ENCODE measurements around the gene MTERF1.
A peak's percentile ranks its signal among the peaks of the same experiment; 100 is the strongest.
"Not testable (repeated sequence)": the region's sequence is repeated elsewhere in the genome, so short reads cannot be mapped to it uniquely, and the experiment has no call there.

MTERF1 gene

GRCh38 chr7:91880413-91881241 lies at the start of gene MTERF1:
MTERF1 (minus strand) TSS chr7:91880702; CDS start chr7:91880083, 619 bp downstream.
- DNase-seq: peak; percentile 87 to 96

GRCh38 chr7:91929463-91929862 lies 49.0 kb upstream of the MTERF1 start:
- no peak for DNase-seq

GRCh38 chr7:91927912-91928311 lies 47.4 kb upstream of the MTERF1 start:
- no peak for DNase-seq

- no peak for DNase-seq
Measured at GRCh38 chr7:91922857-91923256, 42.4 kb upstream of the MTERF1 start.

GRCh38 chr7:91918356-91918755 lies 37.9 kb upstream of the MTERF1 start:
- DNase-seq: no peak

- DNase-seq: no peak
Measured at GRCh38 chr7:91916051-91916440, 35.5 kb upstream of the MTERF1 start.

- DNase-seq: no peak
Measured at GRCh38 chr7:91915401-91916050, 35.0 kb upstream of the MTERF1 start.

GRCh38 chr7:91913612-91914011 lies 33.1 kb upstream of the MTERF1 start:
- DNase-seq: no peak

GRCh38 chr7:91912494-91912893 lies 32.0 kb upstream of the MTERF1 start:
- no peak for DNase-seq

GRCh38 chr7:91911121-91911520 lies 30.6 kb upstream of the MTERF1 start:
- DNase-seq: no peak

- peak; percentile 81 to 89 for DNase-seq
Measured at GRCh38 chr7:91910171-91910570, 29.7 kb upstream of the MTERF1 start.

- DNase-seq: no peak
Measured at GRCh38 chr7:91899563-91899962, 19.1 kb upstream of the MTERF1 start.

- no peak for DNase-seq
Measured at GRCh38 chr7:91898240-91898992, 17.9 kb upstream of the MTERF1 start.

GRCh38 chr7:91894781-91895480 lies 14.4 kb upstream of the MTERF1 start:
- DNase-seq: no peak

GRCh38 chr7:91893699-91894098 lies 13.2 kb upstream of the MTERF1 start:
- not testable (repeated sequence) for DNase-seq

- no peak for DNase-seq
Measured at GRCh38 chr7:91892821-91893340, 12.4 kb upstream of the MTERF1 start.

- no peak for DNase-seq
Measured at GRCh38 chr7:91892099-91892705, 11.7 kb upstream of the MTERF1 start.

- not testable (repeated sequence) for DNase-seq
Measured at GRCh38 chr7:91888271-91889175, 8.0 kb upstream of the MTERF1 start.

GRCh38 chr7:91887336-91888213 lies 7.1 kb upstream of the MTERF1 start:
- DNase-seq: not testable (repeated sequence)

Measured in inflammatory macrophage treated with lipopolysaccharide for 1 hour (primary cell).